ENCODE measurements around the gene NT5C3A.

Gene NT5C3A

GRCh38 chr7:33061282-33061937 is 1.2 kb downstream of the NT5C3A start:
- TF ChIP-seq EZH2phosphoT487 (IDR thresholded peaks at IDR 0.05; ENCODE audit: borderline replicate concordance) (no peak), CTCF (conservative IDR thresholded peaks at IDR 0.05; ENCODE audit: low read length) (no peak)
- H3F3A ChIP-seq (ENCODE audit: low read depth): no peaks in the 10 kb centered on the region
- H3K36me3 ChIP-seq (ENCODE audit: insufficient read depth, low read length): no peaks in the 10 kb centered on the region
- no peaks in the 10 kb centered on the region for H3K27me3 ChIP-seq (ENCODE audit: insufficient read depth, low read length, poor library complexity, severe bottlenecking)
- H3K9me2 ChIP-seq (replicated peaks; ENCODE audit: low read depth, low read length): no peaks in the 10 kb centered on the region
- peaks cover 49% of the 10 kb centered on the region for H4K20me1 ChIP-seq (ENCODE audit: insufficient read depth, low read length, poor library complexity, severe bottlenecking)
- H3K4me2 ChIP-seq (ENCODE audit: low read depth, low read length, poor library complexity, severe bottlenecking): peak overlapping the region; percentile 93
- H3K9ac ChIP-seq (ENCODE audit: low read depth, low read length, poor library complexity, severe bottlenecking): peak overlapping the region; percentile 84
- peak overlapping the region; percentile 91 for H3K4me3 ChIP-seq (ENCODE audit: low read length, poor library complexity, severe bottlenecking)
- H3K4me1 ChIP-seq (ENCODE audit: insufficient read depth, low read length, poor library complexity, severe bottlenecking): peaks cover 45% of the 10 kb centered on the region
- H3K79me2 ChIP-seq (ENCODE audit: insufficient read depth, low read length): peaks cover 59% of the 10 kb centered on the region
- H3K9me3 ChIP-seq (ENCODE audit: insufficient read depth, low read depth, low read length): no peaks in the 10 kb centered on the region
- 0 out of 2 replicates have a peak overlapping the region, but pooled peaks have one; percentile 98 for H2AFZ ChIP-seq (ENCODE audit: low read length)

GRCh38 chr7:33059635-33060034 is 2.9 kb downstream of the NT5C3A start:
- H3K9ac ChIP-seq (ENCODE audit: low read depth, low read length, poor library complexity, severe bottlenecking): peak overlapping the region; percentile 84
- H3K4me3 ChIP-seq (ENCODE audit: low read length, poor library complexity, severe bottlenecking): peak overlapping the region; percentile 91
- no peaks in the 10 kb centered on the region for H3K9me3 ChIP-seq (ENCODE audit: insufficient read depth, low read depth, low read length)
- H3K79me2 ChIP-seq (ENCODE audit: insufficient read depth, low read length): peaks cover 77% of the 10 kb centered on the region
- H3K4me1 ChIP-seq (ENCODE audit: insufficient read depth, low read length, poor library complexity, severe bottlenecking): peaks cover 60% of the 10 kb centered on the region
- H3K36me3 ChIP-seq (ENCODE audit: insufficient read depth, low read length): no peaks in the 10 kb centered on the region
- H2AFZ ChIP-seq (ENCODE audit: low read length): no peak overlapping the region
- 0 out of 2 replicates have a peak, but pooled peaks cover under 1% of the 10 kb centered on the region for H3F3A ChIP-seq (ENCODE audit: low read depth)
- peak overlapping the region; percentile 93 for H3K4me2 ChIP-seq (ENCODE audit: low read depth, low read length, poor library complexity, severe bottlenecking)
- TF ChIP-seq CTCF (conservative IDR thresholded peaks at IDR 0.05; ENCODE audit: low read length): no peak
- no peak for TF ChIP-seq EZH2phosphoT487 (IDR thresholded peaks at IDR 0.05; ENCODE audit: borderline replicate concordance)
- peaks cover 65% of the 10 kb centered on the region for H4K20me1 ChIP-seq (ENCODE audit: insufficient read depth, low read length, poor library complexity, severe bottlenecking)
- no peaks in the 10 kb centered on the region for H3K27me3 ChIP-seq (ENCODE audit: insufficient read depth, low read length, poor library complexity, severe bottlenecking)
- H3K9me2 ChIP-seq (replicated peaks; ENCODE audit: low read depth, low read length): no peaks in the 10 kb centered on the region

GRCh38 chr7:33055158-33055557 is 7.4 kb downstream of the NT5C3A start:
- Histone ChIP-seq H3F3A (ENCODE audit: low read depth) (peaks cover 15% of the 10 kb centered on the region), H3K27me3 (ENCODE audit: insufficient read depth, low read length, poor library complexity, severe bottlenecking) (no peaks in the 10 kb centered on the region), H3K4me1 (ENCODE audit: insufficient read depth, low read length, poor library complexity, severe bottlenecking) (peaks cover 72% of the 10 kb centered on the region), H4K20me1 (ENCODE audit: insufficient read depth, low read length, poor library complexity, severe bottlenecking) (peaks cover 72% of the 10 kb centered on the region), H3K4me3 (ENCODE audit: low read length, poor library complexity, severe bottlenecking) (peak overlapping the region; percentile 63), H3K36me3 (ENCODE audit: insufficient read depth, low read length) (no peaks in the 10 kb centered on the region), H2AFZ (ENCODE audit: low read length) (no peak overlapping the region), H3K9ac (ENCODE audit: low read depth, low read length, poor library complexity, severe bottlenecking) (no peak overlapping the region), H3K9me2 (replicated peaks; ENCODE audit: low read depth, low read length) (no peaks in the 10 kb centered on the region), H3K4me2 (ENCODE audit: low read depth, low read length, poor library complexity, severe bottlenecking) (peak overlapping the region; percentile 76), H3K9me3 (ENCODE audit: insufficient read depth, low read depth, low read length) (no peaks in the 10 kb centered on the region), H3K79me2 (ENCODE audit: insufficient read depth, low read length) (peaks cover 89% of the 10 kb centered on the region)
- TF ChIP-seq CTCF (conservative IDR thresholded peaks at IDR 0.05; ENCODE audit: low read length) (no peak), EZH2phosphoT487 (IDR thresholded peaks at IDR 0.05; ENCODE audit: borderline replicate concordance) (no peak)
